Posterior vena cava (tissue), 2 donors: ENCODE results near the gene S100A2. TPM values are rescaled to one million over a fixed set of nuclear protein-coding genes. Genes with fewer than 3 reads are reported as not detected.

Source experiments
- DNase-seq: peaks from one replicate; pipeline ENCODE4 v3.0.0-alpha.2; 2020; ENCODE audit warnings: low spot score
- intact Hi-C, 2 donors: fragments of 100-400 bp; cut with DNase I; formaldehyde crosslinking; loops; one replicate each; pipeline versions ENCODE4 v1.14.1 to v1.14.2; 2022 to 2023
- total RNA-seq, 2 donors: library from RNA; stranded (reverse); fragmentation: NEBNext Ultra II Directional; extraction: Animal tissue kit (Norgen Biotek cat#: 25700); gene quantifications; one replicate each; pipeline ENCODE4 v1.2.1, GENCODE V29; 2021
- donor health status: DM: yes; HTN: yes; CAD: no.
- donor health status: DM: yes; HTN: yes; CAD: no.

S100A2 gene
- total RNA-seq, 2 donors from 2014 or later, result 1.5 to 3.5 TPM

GRCh38 chr1:153570874-153571273 lies 5.2 kb upstream of the S100A2 start:
- peak; percentile 10 for DNase-seq
- intact Hi-C loops, result loop anchor here (5.0 kb wide), 3 partner anchors 46 to 219 kb away; partner anchors contain the start of gene S100A14 (in 1 of the 2)

DNA sequence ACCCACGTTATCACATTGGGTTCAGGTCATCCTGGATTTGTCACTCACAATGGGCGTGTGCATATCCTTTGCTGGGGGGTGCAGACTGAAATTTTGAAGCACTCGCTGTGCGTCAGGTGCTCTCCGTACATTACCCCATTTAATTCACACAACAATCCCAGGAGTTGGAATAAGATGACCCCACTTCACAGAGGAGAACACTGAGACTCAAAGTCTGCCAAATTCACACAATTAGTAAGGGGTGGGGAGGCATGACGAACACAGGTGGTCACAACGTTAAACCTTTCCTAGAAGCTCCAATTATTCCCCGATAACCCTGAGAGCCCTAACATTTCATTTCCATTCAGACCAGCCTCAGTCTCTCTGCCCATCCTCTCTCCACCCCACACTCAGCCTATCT lies 3.8 kb upstream of the S100A2 start:
- DNase-seq, result no peak
- intact Hi-C loops, result loop anchor here (2.0 to 10.0 kb wide), 3 partner anchors 37 to 59 kb away; no protein-coding TSS in a partner anchor

GRCh38 chr1:153568367-153569099 lies 2.9 kb upstream of the S100A2 start:
- intact Hi-C loops, result loop anchor here (2.0 to 10.0 kb wide), 3 partner anchors 36 to 58 kb away; no protein-coding TSS in a partner anchor
- DNase-seq, result peak; percentile 96

DNA sequence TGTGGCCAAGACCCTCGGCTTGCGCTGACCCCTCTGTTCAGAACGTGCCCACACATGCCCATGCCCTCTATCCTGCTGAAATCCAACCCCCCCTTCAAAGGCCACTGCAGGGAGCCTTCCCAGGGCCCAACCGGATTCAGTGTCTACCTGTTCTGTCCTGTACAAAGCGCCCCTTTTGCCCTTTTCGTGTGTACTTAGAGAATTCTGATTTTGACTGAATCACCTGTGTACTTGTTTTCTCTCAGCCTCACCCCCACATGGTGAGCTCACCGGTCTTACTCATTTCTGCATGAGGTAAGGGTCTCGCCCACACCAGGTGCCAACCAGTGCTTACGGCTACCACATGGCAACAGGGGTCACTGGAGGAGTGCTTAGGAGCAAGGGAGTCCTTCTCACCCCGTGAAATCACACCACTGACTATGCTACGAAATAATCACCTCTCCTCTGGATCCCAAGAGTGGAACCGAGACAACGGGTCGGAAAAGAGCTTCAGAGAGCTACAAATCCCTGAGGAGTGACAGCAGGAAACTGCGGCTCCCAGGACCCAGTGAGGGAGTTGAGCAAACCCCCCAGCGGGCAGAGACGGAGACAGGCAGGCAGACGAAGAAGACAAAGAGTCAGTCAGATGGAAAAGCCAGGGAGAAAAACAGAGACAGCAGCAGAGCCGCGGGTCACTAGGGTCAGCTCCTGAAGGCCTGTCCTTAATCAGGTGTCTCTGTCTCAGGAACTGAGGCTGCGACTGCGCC lies 2.1 kb upstream of the S100A2 start:
- intact Hi-C loops, result loop anchor here (2.0 to 10.0 kb wide), 3 partner anchors 35 to 57 kb away; no protein-coding TSS in a partner anchor
- DNase-seq, result peak; percentile 38

GRCh38 chr1:153566414-153567371 lies 1.0 kb upstream of the S100A2 start:
- DNase-seq, result peak; percentile 98
- intact Hi-C loops, result loop anchor here (5.0 to 10.0 kb wide), 2 partner anchors 34 to 52 kb away; no protein-coding TSS in a partner anchor

DNA sequence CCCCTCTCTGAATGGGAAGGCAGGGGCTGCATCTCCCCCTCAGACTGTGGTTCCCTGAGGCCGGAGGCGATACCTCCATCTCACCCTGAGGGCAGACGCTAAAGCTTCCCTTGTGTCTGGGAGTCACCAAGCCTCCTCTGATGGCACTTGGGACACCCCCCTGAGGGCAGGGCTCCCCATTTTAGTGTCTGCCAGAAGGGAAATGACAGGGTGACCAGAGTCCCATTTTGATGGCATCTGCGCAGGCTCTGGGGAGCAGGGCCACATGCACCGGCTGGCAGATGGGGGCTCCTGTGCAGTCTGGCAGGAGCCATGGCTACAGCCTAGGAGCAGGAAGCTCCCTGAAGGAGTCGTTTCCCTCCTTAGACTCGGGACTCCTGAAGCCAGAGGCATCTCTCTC lies 1.7 kb downstream of the S100A2 start:
- intact Hi-C loops, result loop anchor here in 1 of 2 donors (10.0 kb wide), 1 partner anchor 49 kb away; no protein-coding TSS in a partner anchor
- peak; percentile 52 for DNase-seq

DNA sequence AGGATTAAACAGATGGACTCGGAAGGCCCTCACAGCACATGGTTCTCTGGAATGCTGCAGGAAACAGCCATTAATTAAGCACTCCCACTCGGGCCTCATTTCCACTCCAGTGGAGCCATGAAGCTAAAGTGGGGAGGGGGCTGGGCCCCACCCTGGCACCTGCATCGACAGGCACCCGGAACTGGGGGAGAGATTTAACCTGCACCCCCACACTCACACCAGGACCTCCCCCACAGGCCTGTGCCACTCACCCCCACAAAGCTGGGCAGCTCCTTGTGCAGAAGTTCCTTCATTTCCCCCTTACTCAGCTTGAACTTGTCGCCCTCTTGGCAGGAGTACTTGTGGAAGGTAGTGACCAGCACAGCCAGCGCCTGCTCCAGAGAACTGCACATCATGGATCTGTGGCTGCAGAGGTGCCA lies 2.2 kb downstream of the S100A2 start:
- intact Hi-C loops, result loop anchor here in 1 of 2 donors (10.0 kb wide), 1 partner anchor 49 kb away; no protein-coding TSS in a partner anchor
- peak; percentile 47 for DNase-seq

- intact Hi-C loops, result loop anchor here in 1 of 2 donors (10.0 kb wide), 1 partner anchor 47 kb away; no protein-coding TSS in a partner anchor
- DNase-seq, result peak; percentile 3
Measured at GRCh38 chr1:153562021-153562420, 3.6 kb downstream of the S100A2 start.

GRCh38 chr1:153561466-153561985 lies 4.1 kb downstream of the S100A2 start:
- intact Hi-C loops, result loop anchor here in 1 of 2 donors (10.0 kb wide), 1 partner anchor 47 kb away; no protein-coding TSS in a partner anchor
- DNase-seq, result peak; percentile 19

- DNase-seq, result peak; percentile 25
- intact Hi-C loops, result loop anchor here in 1 of 2 donors (10.0 kb wide), 1 partner anchor 46 kb away; no protein-coding TSS in a partner anchor
Measured at GRCh38 chr1:153560771-153561465, 4.7 kb downstream of the S100A2 start.

GRCh38 chr1:153560241-153560640 lies 5.4 kb downstream of the S100A2 start:
- no peak for DNase-seq
- intact Hi-C loops, result loop anchor here in 1 of 2 donors (10.0 kb wide), 1 partner anchor 45 kb away; no protein-coding TSS in a partner anchor

GRCh38 chr1:153557877-153558276 lies 7.8 kb downstream of the S100A2 start:
- DNase-seq, result no peak
- intact Hi-C loops, result no loop called here

DNA sequence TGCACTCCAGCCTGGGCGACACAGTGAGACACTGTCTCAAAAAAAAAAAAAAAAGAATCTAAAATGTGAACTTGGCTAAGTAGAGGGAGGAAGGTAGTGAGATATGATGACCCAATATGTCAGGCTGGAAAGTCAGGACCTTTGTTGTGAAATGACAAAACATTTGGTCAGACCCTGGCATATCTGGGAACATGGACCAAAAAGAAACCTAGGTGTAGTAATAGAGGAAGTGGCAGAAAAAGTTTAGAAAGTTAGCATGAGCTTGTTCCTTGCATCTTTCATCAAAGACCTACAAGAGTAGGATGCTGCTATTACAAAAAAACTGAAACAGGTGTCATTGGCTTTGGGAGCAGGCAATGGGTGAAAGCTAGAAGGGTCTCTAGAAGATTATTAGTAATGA lies 9.3 kb downstream of the S100A2 start:
- intact Hi-C loops, result no loop called here

GRCh38 chr1:153553830-153554541 lies 11.7 kb downstream of the S100A2 start:
- peak; percentile 75 for DNase-seq
- intact Hi-C loops, result no loop called here

More for the DNA sequence above, 9.3 kb downstream of the S100A2 start:
- no peak for DNase-seq

GRCh38 chr1:153553096-153553495 lies 12.5 kb downstream of the S100A2 start:
- intact Hi-C loops, result no loop called here

DNA sequence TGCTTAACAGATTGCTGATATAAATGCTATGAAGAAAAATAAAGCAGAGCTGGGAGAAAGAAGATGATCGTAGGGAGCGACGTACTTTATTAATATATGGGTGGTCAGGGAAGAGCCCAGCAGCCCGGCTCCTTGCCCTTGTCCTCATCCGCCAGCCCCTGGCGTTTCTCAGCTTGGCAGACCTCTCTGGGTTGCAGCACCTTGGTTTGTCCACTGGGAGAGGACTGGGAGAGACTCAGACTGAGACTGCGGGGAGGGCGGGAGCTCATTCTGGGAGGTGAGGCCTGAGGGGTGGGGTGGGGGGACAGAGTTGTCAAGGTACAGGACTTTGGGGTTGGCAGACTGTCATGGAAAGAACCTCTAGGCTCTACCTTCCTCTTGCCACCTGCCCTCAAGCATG lies 13.3 kb downstream of the S100A2 start:
- intact Hi-C loops, result no loop called here
- DNase-seq, result peak; percentile 34

More at GRCh38 chr1:153553096-153553495, 12.5 kb downstream of the S100A2 start:
- DNase-seq, result peak; percentile 78
